Epithelial cell of proximal tubule (primary cell): ENCODE measurements around the gene GAREM1. TPM values are rescaled to one million over a fixed set of nuclear protein-coding genes. Genes with fewer than 3 reads are reported as not detected.

Experiments
- DNase-seq: peaks from one replicate; pipeline ENCODE4 v3.0.0-alpha.2; 2011; ENCODE audit warnings: low read depth
- H3K4me3 ChIP-seq: 2 replicates; pipeline ENCODE4 v1.5.1; 2011; ENCODE audit warnings: low read depth, mild to moderate bottlenecking, low read length
- total RNA-seq: library from RNA; depleted of rRNA; stranded (reverse); fragments of >200 nt; gene quantifications from 2 replicates; pipeline ENCODE4 v1.2.3, GENCODE V29; 2015
- TF ChIP-seq, protein P1 (sequence below): conservative IDR thresholded peaks from 2 replicates; pipeline ENCODE4 v1.5.1; 2012; ENCODE audit warnings: low read depth, mild to moderate bottlenecking, low read length

Gene GAREM1
- total RNA-seq, 1 donor from 2014 or later: 3.1 TPM

DNA sequence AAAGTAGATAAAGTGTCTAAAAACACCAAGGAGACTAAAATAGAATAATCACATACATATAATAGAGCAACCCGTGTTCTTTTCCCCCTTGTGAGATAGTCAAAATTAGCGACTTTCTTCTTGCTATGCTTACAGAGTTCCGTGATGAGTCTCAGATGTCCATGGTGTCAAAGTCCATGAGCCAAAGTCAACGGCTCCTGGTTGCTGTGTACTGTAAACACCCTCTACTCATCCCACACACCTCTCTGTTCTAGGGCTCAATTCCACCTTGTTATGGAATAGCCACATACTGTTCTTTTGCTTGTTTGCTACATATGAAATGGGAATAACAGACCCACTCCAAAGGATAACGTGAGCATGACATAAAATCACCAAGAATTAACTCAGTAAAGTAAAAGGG is 52.5 kb downstream of the GAREM1 start:
- H3K4me3 ChIP-seq: no peak overlapping the region
- no peak for DNase-seq
- TF ChIP-seq, protein P1, sequence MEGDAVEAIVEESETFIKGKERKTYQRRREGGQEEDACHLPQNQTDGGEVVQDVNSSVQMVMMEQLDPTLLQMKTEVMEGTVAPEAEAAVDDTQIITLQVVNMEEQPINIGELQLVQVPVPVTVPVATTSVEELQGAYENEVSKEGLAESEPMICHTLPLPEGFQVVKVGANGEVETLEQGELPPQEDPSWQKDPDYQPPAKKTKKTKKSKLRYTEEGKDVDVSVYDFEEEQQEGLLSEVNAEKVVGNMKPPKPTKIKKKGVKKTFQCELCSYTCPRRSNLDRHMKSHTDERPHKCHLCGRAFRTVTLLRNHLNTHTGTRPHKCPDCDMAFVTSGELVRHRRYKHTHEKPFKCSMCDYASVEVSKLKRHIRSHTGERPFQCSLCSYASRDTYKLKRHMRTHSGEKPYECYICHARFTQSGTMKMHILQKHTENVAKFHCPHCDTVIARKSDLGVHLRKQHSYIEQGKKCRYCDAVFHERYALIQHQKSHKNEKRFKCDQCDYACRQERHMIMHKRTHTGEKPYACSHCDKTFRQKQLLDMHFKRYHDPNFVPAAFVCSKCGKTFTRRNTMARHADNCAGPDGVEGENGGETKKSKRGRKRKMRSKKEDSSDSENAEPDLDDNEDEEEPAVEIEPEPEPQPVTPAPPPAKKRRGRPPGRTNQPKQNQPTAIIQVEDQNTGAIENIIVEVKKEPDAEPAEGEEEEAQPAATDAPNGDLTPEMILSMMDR: no peak

DNA sequence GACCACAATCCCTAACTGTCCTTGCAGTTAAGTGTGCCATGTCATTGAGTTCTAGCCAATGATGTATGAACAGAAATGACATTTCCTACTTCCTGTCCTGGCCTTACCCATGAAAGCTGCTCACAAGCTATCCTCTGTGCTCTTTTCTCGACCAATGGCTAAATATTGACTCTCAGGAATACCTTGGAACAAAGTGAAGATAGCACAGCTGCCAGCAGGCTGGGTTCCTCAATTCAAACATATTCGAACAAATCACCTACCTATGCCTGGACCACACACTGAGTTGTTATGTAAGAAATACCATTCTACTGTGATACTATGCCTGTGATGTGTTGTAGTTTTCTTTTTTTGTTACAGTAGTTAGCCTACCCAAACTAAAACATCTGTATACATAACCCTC is 65.1 kb downstream of the GAREM1 start:
- TF ChIP-seq, protein P1: no peak
- H3K4me3 ChIP-seq: no peak overlapping the region
- no peak for DNase-seq

DNA sequence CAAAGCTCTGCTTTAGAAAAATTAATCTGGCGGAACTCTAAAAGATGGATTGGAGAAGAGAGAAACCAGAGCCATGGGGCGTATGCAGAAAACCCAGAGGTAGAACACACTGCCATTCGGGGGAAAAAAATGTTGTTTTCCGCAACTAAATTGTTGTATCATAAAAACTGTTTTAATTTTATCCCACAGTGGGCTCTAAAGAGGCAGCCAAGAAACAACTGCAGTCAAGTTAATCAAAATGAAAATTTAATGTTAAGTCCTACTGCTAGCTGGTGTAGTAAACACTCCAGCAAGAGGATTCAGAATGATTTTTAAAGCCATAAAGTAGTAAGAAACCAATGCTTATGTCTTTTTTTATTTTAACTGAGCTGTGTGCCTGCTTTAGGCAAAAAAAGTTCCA is 69.1 kb downstream of the GAREM1 start:
- TF ChIP-seq, protein P1: no peak
- DNase-seq: no peak
- H3K4me3 ChIP-seq: no peak overlapping the region

DNA sequence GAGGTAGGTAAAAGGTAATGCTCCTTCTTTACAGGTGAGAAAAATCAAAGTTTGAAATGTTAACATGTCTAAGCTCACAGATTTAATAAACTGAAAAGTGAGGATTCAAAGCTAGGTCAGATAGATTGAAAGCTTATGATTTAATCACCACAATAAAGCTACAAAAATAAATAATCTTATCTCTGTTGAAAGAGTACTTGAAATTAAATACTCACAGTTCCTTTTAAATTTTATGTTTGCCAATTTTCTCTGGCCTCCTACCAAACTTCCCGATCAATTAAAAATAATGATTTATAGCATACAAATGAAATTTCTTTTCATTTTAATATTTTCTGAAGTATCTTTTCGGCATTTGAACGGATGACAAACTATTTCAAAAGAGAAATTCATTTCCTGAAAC is 77.3 kb downstream of the GAREM1 start:
- H3K4me3 ChIP-seq: no peak overlapping the region
- TF ChIP-seq, protein P1: no peak
- no peak for DNase-seq

DNA sequence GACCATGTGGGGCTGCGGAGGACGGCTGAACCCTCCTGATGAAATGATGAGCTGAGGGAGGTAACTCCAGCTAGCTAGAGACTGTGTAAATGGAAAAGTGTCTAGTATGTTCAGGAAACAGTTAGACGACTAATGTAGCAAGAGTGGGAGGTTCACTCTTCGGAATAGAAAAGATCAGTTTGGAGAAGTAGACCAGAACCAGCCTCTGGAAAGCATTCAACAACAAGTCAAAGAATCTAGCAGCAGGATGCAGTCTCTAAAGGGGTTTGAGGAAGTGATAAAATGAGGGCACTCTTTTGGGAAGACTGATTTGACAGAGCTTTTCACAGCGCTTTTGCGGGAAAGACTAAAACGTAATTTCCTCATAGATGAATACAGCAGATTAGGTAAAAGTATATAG is 79.6 kb downstream of the GAREM1 start:
- H3K4me3 ChIP-seq: no peak overlapping the region
- TF ChIP-seq, protein P1: no peak
- no peak for DNase-seq

DNA sequence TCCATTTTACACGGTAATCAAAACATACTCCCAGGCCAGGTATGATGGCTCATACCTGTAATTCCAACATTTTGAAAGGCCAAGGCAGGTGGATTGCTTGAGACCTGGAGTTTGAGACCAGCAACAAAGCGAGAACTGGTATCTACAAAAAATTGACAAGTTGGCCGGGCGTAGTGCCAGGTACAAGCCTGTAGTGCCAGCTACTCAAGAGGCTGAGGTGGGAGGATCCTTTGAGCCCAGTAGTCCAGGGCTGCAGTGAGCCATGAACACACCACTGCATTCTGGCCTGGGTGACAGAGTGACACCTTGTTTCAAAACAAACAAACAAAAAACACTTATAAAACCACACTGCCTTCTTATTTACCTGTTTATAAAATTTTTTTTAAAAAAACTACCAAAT is 80.8 kb downstream of the GAREM1 start:
- no peak overlapping the region for H3K4me3 ChIP-seq
- TF ChIP-seq, protein P1: no peak
- no peak for DNase-seq

DNA sequence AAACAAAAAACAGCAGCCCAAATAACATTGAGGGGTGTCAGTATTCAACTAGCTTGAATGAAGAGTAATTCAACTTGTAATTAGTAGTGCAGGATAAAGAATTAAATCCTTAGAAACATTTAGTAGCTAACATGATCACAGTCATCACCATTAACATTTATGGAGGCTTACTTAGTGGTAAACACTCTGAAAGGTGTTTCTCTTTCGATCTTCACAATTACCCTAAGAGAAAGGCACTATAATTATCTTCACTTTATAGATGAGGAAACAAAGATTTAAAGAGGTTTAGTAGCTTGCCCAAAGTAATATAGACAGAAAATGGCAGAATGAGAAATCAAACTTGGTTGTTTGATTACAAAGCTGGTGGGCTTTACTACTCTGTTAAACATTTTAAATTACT is 81.5 kb downstream of the GAREM1 start:
- TF ChIP-seq, protein P1: no peak
- H3K4me3 ChIP-seq: no peak overlapping the region
- no peak for DNase-seq
